SK-N-SH treated with all-trans-retinoic acid at 6 μM for 48 hours (cell line): Measurements from ENCODE around the gene VAV1.

Experiments used
- ATAC-seq: fragments of 200-7000 bp; cut with Tn5 transposase; 3 replicates; pipeline ENCODE4 v1.9.1; 2020; ENCODE audit warnings: mild to moderate bottlenecking, moderate library complexity
- ARNTL ChIP-seq: fragments of 450-650 bp; formaldehyde crosslinking; IDR thresholded peaks from 2 replicates; pipeline ENCODE4 v1.5.0; 2020; ENCODE audit warnings: low read depth, mild to moderate bottlenecking, moderate library complexity, borderline replicate concordance
- BACH2 ChIP-seq: fragments of 250-450 bp; sonication (Bioruptor Pico); IDR thresholded peaks from 2 replicates; pipeline ENCODE4 v1.9.0; 2021; ENCODE audit warnings: mild to moderate bottlenecking, borderline replicate concordance
- CREB5 ChIP-seq: fragments of 250-450 bp; sonication (Bioruptor Pico); IDR thresholded peaks from 2 replicates; pipeline ENCODE4 v1.5.1; 2020; ENCODE audit warnings: low read depth, mild to moderate bottlenecking, moderate library complexity
- CSDC2 ChIP-seq: fragments of 250-450 bp; sonication (Bioruptor Pico); IDR thresholded peaks from 2 replicates; pipeline ENCODE4 v1.5.0; 2020; ENCODE audit warnings: mild to moderate bottlenecking, moderate library complexity
- CSRNP3 ChIP-seq: fragments of 250-450 bp; sonication (Bioruptor Pico); IDR thresholded peaks from 2 replicates; pipeline ENCODE4 v1.5.1; 2021; ENCODE audit warnings: mild to moderate bottlenecking, moderate library complexity
- ESRRG ChIP-seq: fragments of 250-450 bp; sonication (Bioruptor Pico); IDR thresholded peaks from 2 replicates; pipeline ENCODE4 v1.6.1; 2021; ENCODE audit warnings: mild to moderate bottlenecking
- GLIS3 ChIP-seq: fragments of 250-450 bp; sonication (Bioruptor Pico); IDR thresholded peaks from 2 replicates; pipeline ENCODE4 v1.5.0; 2020; ENCODE audit warnings: mild to moderate bottlenecking, moderate library complexity
- ISL1 ChIP-seq: fragments of 250-450 bp; sonication (Bioruptor Pico); IDR thresholded peaks from 2 replicates; pipeline ENCODE4 v2.1.2; 2022; ENCODE audit warnings: mild to moderate bottlenecking, moderate library complexity
- OSR1 ChIP-seq: fragments of 250-450 bp; sonication (Bioruptor Pico); IDR thresholded peaks from 2 replicates; pipeline ENCODE4 v1.8.0; 2022; ENCODE audit warnings: moderate library complexity, mild to moderate bottlenecking, inconsistent platforms
- PATZ1 ChIP-seq: fragments of 250-450 bp; sonication (Bioruptor Pico); IDR thresholded peaks from 2 replicates; pipeline ENCODE4 v1.8.0; 2020; ENCODE audit warnings: mild to moderate bottlenecking, moderate library complexity, borderline replicate concordance
- POU6F1 ChIP-seq: fragments of 250-450 bp; sonication (Bioruptor Pico); IDR thresholded peaks from 2 replicates; pipeline ENCODE4 v1.8.0; 2021; ENCODE audit warnings: low read depth, mild to moderate bottlenecking, moderate library complexity, borderline replicate concordance
- RARB ChIP-seq: fragments of 250-450 bp; sonication (Bioruptor Pico); IDR thresholded peaks from 2 replicates; pipeline ENCODE4 v1.8.0; 2021; ENCODE audit warnings: mild to moderate bottlenecking, moderate library complexity
- SNAI2 ChIP-seq: fragments of 250-450 bp; sonication (Bioruptor Pico); IDR thresholded peaks from 2 replicates; pipeline ENCODE4 v1.5.0; 2020; ENCODE audit warnings: mild to moderate bottlenecking, moderate library complexity
- TCF4 ChIP-seq: fragments of 250-450 bp; sonication (Bioruptor Pico); IDR thresholded peaks from 2 replicates; pipeline ENCODE4 v1.8.0; 2021; ENCODE audit warnings: mild to moderate bottlenecking, moderate library complexity, borderline replicate concordance
- TSHZ2 ChIP-seq: fragments of 250-450 bp; sonication (Bioruptor Pico); IDR thresholded peaks from 2 replicates; pipeline ENCODE4 v1.5.0; 2020; ENCODE audit warnings: mild to moderate bottlenecking, moderate library complexity
- ZFP3 ChIP-seq: fragments of 250-450 bp; sonication (Bioruptor Pico); IDR thresholded peaks from 2 replicates; pipeline ENCODE4 v1.5.0; 2020; ENCODE audit warnings: mild to moderate bottlenecking, moderate library complexity
- ZFP30 ChIP-seq: fragments of 450-650 bp; formaldehyde crosslinking; IDR thresholded peaks from 2 replicates; pipeline ENCODE4 v1.5.0; 2022; ENCODE audit warnings: mild to moderate bottlenecking, moderate library complexity
- ZNF70 ChIP-seq: fragments of 450-650 bp; formaldehyde crosslinking; IDR thresholded peaks from 2 replicates; pipeline ENCODE4 v1.5.0; 2020; ENCODE audit warnings: mild to moderate bottlenecking, moderate library complexity
- ZNF8 ChIP-seq: fragments of 450-650 bp; formaldehyde crosslinking; IDR thresholded peaks from 2 replicates; pipeline ENCODE4 v1.5.0; 2020; ENCODE audit warnings: mild to moderate bottlenecking, moderate library complexity

The VAV1 gene

GRCh38 chr19:6813659-6814058 is 41.2 kb downstream of the VAV1 start:
- ATAC-seq, result no peak
- TF ChIP-seq GLIS3 (CRISPR knock-in tag) (no peak), RARB (CRISPR knock-in tag) (no peak)
- TF ChIP-seq, all 23 proteins: peak for 0

GRCh38 chr19:6817179-6817578 is 44.7 kb downstream of the VAV1 start:
- no peak for TF ChIP-seq OSR1 (CRISPR knock-in tag)
- no peak for TF ChIP-seq CREB5 (CRISPR knock-in tag)
- TF ChIP-seq PATZ1 (CRISPR knock-in tag), result no peak
- no peak for TF ChIP-seq ARNTL (CRISPR knock-in tag)
- TF ChIP-seq ISL1, result no peak
- TF ChIP-seq CSDC2 (CRISPR knock-in tag), result no peak
- no peak for TF ChIP-seq BACH2
- no peak for TF ChIP-seq ZFP3
- TF ChIP-seq CSRNP3 (CRISPR knock-in tag), result no peak
- no peak for TF ChIP-seq TSHZ2 (CRISPR knock-in tag)
- TF ChIP-seq GLIS3 (CRISPR knock-in tag), result no peak
- TF ChIP-seq ZFP30 (CRISPR knock-in tag), result no peak
- no peak for TF ChIP-seq SNAI2 (CRISPR knock-in tag)
- no peak for TF ChIP-seq ESRRG (CRISPR knock-in tag)
- no peak for TF ChIP-seq RARB (CRISPR knock-in tag)
- no peak for TF ChIP-seq POU6F1
- TF ChIP-seq ZNF8 (CRISPR knock-in tag), result no peak
- TF ChIP-seq ZNF70, result no peak
- no peak for ATAC-seq

GRCh38 chr19:6818246-6818645 is 45.7 kb downstream of the VAV1 start:
- TF ChIP-seq CSRNP3 (CRISPR knock-in tag) (no peak), ZFP3 (no peak), TCF4 (CRISPR knock-in tag) (no peak), ARNTL (CRISPR knock-in tag) (no peak), CSDC2 (CRISPR knock-in tag) (no peak), ESRRG (CRISPR knock-in tag) (no peak), RARB (CRISPR knock-in tag) (no peak), TSHZ2 (CRISPR knock-in tag) (no peak)
- TF ChIP-seq, all 23 proteins: peak for 0
- no peak for ATAC-seq
